Astrocyte of the hippocampus (primary cell): ENCODE measurements around the gene TLL2.

ENCODE experiments used
- DNase-seq: peaks from one replicate; pipeline ENCODE4 v3.0.0; 2011; ENCODE audit warnings: low read depth, low spot score

TLL2 gene

DNA sequence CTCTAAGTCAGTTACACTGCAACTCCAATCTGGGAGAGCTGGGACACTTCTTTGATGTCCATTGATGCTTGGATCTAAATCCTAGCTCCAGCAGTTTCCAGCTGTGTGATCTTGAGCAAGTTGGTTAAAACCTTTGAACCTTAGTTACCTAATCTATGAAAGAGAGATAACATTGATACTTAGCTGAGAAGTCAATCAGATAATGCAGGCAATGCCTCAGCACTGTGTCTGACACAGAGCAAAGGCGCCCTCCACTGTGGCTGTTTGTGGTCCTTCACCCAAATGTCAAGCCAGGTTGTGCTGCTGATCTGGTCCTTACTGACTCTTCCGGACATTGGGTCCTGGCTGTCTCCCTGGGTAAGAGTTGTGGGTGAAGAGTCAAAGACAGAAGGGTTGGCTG, 189.3 kb downstream of the TLL2 start:
- DNase-seq: no peak

DNA sequence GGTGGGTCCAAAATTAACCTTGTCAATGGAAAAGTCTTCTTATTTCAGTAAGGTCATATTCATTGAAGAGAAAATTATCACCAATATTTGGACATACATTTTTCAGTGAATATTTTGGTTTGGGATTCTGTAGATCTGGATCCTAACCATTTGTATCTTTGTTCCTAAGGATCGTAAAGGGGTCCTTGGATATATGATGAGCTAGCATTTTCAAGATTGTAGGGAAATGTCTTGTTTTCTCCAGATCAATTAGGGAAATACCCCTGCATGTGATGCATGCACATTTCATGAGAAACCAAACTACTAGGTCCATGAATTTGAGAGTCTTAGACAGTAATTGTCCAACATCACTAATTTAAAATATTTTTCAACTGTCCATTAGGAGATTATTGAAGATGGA, 191.5 kb downstream of the TLL2 start:
- no peak for DNase-seq

DNA sequence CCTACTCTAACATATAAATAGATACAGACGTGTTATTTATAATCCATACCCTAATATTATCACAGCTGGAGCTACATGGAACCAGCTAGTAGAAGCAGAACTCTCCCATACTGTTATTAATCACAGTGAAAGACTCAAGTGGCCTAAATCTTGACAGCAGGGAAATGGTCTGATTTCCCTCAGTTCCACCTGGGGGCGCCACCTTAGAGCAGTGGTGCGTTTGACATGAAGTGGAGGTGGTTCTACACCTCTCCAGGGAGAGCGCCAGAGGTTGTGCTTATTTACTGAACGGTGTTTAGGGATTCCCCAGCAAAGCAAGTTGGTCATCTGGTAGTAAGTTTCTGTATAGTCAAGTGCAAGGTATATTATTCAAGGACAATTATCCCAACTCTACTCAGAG, 191.9 kb downstream of the TLL2 start:
- DNase-seq: no peak

DNA sequence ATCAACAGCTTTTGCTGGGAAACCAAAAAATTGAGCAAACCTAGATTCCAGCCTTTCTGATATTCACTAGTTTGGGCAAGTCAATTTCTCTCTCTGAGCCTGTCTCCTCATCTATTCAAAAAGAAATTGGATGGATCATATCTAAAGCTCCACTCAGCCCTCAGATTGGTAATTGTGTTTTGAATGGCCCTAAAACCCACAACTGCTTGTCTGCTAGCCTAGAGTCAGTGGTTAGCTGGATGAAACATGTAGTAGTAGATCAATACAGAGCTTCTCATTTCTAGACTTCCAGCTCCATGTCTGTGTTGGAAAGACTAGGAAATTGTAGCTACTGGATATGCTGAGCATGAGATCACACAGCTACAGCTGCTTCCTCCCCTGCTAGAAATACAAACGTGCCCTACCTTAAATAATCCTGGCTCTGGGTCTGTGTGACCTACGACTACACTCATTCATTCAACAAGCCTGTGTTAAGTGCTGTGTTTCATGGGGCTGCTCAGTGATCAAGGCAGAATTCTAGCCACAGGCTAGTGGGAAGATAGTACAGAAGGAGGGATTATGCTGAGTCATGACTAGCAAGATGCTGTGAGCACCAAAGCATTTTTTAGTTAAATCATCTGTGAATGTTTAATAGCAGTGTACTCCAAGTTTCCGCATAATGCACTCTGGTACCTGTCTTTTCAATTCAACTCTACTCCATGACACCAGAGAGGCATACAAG, 193.8 kb downstream of the TLL2 start:
- peak; percentile 3 for DNase-seq

DNA sequence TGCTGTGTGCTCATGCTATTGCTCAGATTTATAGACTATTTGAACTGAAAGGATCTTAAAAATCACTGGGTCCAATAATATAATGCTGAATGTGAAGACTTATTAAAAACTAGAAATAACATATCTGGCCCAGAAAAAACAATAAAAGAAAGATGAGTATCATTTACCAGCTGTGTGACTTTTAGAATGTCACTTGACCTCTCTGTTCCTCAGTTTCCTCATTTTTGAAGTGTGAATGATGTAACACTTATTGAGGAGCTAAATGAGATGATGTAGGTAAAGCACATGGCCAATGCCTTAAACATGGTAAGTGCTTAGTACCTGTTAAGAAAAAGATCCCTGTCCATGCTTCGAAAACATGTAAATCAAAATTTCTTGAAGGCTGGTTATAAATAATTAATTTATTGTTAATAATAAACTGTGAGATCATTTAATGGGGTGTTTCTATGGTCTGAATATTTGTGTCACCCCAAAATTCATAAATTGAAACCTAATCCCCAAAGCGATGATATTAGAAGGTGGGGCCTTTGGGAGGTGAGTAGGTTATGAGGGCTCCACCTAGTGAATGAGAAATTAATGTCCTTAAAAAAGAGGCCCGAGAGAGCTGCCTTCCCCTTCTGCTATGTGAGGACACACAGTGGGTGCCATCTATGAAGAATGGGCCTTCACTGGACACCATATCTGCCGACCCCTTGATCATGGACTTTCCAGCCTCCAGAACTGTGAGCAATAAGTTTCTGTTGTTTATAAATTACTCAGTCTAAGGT, 196.5 kb downstream of the TLL2 start:
- no peak for DNase-seq
